ENCODE measurements around the gene CFAP119.

GRCh38 chr16:30736995-30737793, 24.7 kb downstream of the CFAP119 start:
- TF ChIP-seq POLR2A (IDR thresholded peaks at IDR 0.05; ENCODE audit: low read depth, low read length) (no peak), POLR2AphosphoS5 (IDR thresholded peaks at IDR 0.05; ENCODE audit: low read depth, low read length) (no peak)
